Measurements from ENCODE around the gene RASA3. TPM values are rescaled to one million over a fixed set of nuclear protein-coding genes. Genes with fewer than 3 reads are reported as not detected.

RASA3 gene
- total RNA-seq, 1 experiment from 2014 or later, result 9.1 TPM

GRCh38 chr13:114069376-114070097 is 62.9 kb downstream of the RASA3 start:
- no peak overlapping the region for H3K9ac ChIP-seq (ENCODE audit: low read length)
- no peaks in the 10 kb centered on the region for H3K9me3 ChIP-seq (ENCODE audit: low read length)
- no TSS peak for BruUV-seq (replicated peaks)
- H4K20me1 ChIP-seq (ENCODE audit: low read length), result no peaks in the 10 kb centered on the region
- H3K4me2 ChIP-seq (ENCODE audit: low read length), result no peak overlapping the region
- no peaks in the 10 kb centered on the region for H3F3A ChIP-seq (ENCODE audit: low read length, unreplicated experiment)
- DNase-seq (no peak), ATAC-seq (no peak)
- peaks cover 30% of the 10 kb centered on the region for H3K4me1 ChIP-seq (ENCODE audit: insufficient read depth, low read length)
- no peaks in the 10 kb centered on the region for H3K9me2 ChIP-seq (replicated peaks; ENCODE audit: low read length)
- intact Hi-C loops (cut with micrococcal nuclease), result loop anchor here (5.0 to 10.0 kb wide), 2 partner anchors 95 to 158 kb away; partner anchors contain the start of gene C13orf46
- H3K27ac ChIP-seq (ENCODE audit: low read length), result no peak overlapping the region
- no peak overlapping the region for H3K4me3 ChIP-seq (ENCODE audit: low read length)
- H3K79me2 ChIP-seq (ENCODE audit: low read length), result peaks cover 8% of the 10 kb centered on the region; the same call in 1 of the 2 replicates
- CTCF ChIA-PET, result no interaction called here
- POLR2A ChIA-PET (ENCODE audit: unreplicated experiment), result interaction anchor here (0.5 kb wide), 1 partner anchor 63 kb away, joined by 3 read pairs; the partner anchor contains the start of gene RASA3
- H3K36me3 ChIP-seq (ENCODE audit: low read depth, low read length), result no peaks in the 10 kb centered on the region
- no peaks in the 10 kb centered on the region for H3K27me3 ChIP-seq (ENCODE audit: low read length)
- TF ChIP-seq EZH2phosphoT487 (IDR thresholded peaks at IDR 0.05; ENCODE audit: borderline replicate concordance, low read length) (no peak), EZH2 (IDR thresholded peaks at IDR 0.05; ENCODE audit: low read length, unreplicated experiment) (no peak), CTCF (conservative IDR thresholded peaks at IDR 0.05; ENCODE audit: low read depth, low read length) (no peak)
- no peak overlapping the region for H2AFZ ChIP-seq (ENCODE audit: low read length)

GRCh38 chr13:114068656-114069318 is 63.6 kb downstream of the RASA3 start:
- POLR2A ChIA-PET (ENCODE audit: unreplicated experiment), result interaction anchor here (0.5 kb wide), 1 partner anchor 63 kb away, joined by 3 read pairs; the partner anchor contains the start of gene RASA3
- intact Hi-C loops (cut with micrococcal nuclease), result loop anchor here (5.0 to 10.0 kb wide), 2 partner anchors 94 to 159 kb away; partner anchors contain the start of gene C13orf46
- Histone ChIP-seq H3K4me3 (ENCODE audit: low read length) (no peak overlapping the region), H3K36me3 (ENCODE audit: low read depth, low read length) (no peaks in the 10 kb centered on the region), H3K9me3 (ENCODE audit: low read length) (no peaks in the 10 kb centered on the region), H3K9ac (ENCODE audit: low read length) (no peak overlapping the region), H2AFZ (ENCODE audit: low read length) (no peak overlapping the region), H3K27me3 (ENCODE audit: low read length) (no peaks in the 10 kb centered on the region), H4K20me1 (ENCODE audit: low read length) (no peaks in the 10 kb centered on the region), H3K9me2 (replicated peaks; ENCODE audit: low read length) (no peaks in the 10 kb centered on the region), H3K4me2 (ENCODE audit: low read length) (no peak overlapping the region), H3K79me2 (ENCODE audit: low read length) (peaks cover 10% of the 10 kb centered on the region), H3K4me1 (ENCODE audit: insufficient read depth, low read length) (peaks cover 38% of the 10 kb centered on the region), H3K27ac (ENCODE audit: low read length) (no peak overlapping the region), H3F3A (ENCODE audit: low read length, unreplicated experiment) (no peaks in the 10 kb centered on the region)
- no peak for TF ChIP-seq CTCF (conservative IDR thresholded peaks at IDR 0.05; ENCODE audit: low read depth, low read length)
- no peak for TF ChIP-seq EZH2phosphoT487 (IDR thresholded peaks at IDR 0.05; ENCODE audit: borderline replicate concordance, low read length)
- TF ChIP-seq EZH2 (IDR thresholded peaks at IDR 0.05; ENCODE audit: low read length, unreplicated experiment), result no peak
- ATAC-seq, result no peak
- CTCF ChIA-PET, result no interaction called here
- BruUV-seq (replicated peaks), result no TSS peak
- no peak for DNase-seq
